GM23338 (cell line): ENCODE results near the gene NUDT5.

Experiments
- CREB1 ChIP-seq: fragments of 250-450 bp; sonication (Bioruptor Pico); IDR thresholded peaks from 2 replicates; pipeline ENCODE4 v1.5.0; 2020; ENCODE audit warnings: low read depth, mild to moderate bottlenecking, moderate library complexity
- CTCF ChIP-seq, 2 experiments: fragments of 200-600 bp in 1 of 2; sonication (generic) in 1 of 2; conservative IDR thresholded peaks; 2 replicates each; pipeline versions ENCODE4 v1.5.1 to v1.6.1; 2016 to 2017; ENCODE audit warnings: antibody characterized with exemption in 2 of 2, low read depth in 2 of 2, mild to moderate bottlenecking in 2 of 2, moderate library complexity in 1 of 2
- ETS1 ChIP-seq: IDR thresholded peaks from 2 replicates; pipeline ENCODE4 v1.6.1; 2016; ENCODE audit warnings: antibody characterized with exemption
- EZH2 ChIP-seq: fragments of 200-600 bp; sonication (generic); IDR thresholded peaks from one replicate; pipeline ENCODE4 v1.8.0; 2017; ENCODE audit warnings: antibody characterized with exemption, mild to moderate bottlenecking, low read depth; ENCODE audit not compliant: unreplicated experiment
- EZH2phosphoT487 ChIP-seq: fragments of 200-600 bp; sonication (generic); IDR thresholded peaks from one replicate; pipeline ENCODE4 v1.8.1; 2018; ENCODE audit warnings: antibody characterized with exemption; ENCODE audit not compliant: unreplicated experiment
- JUNB ChIP-seq: IDR thresholded peaks from one replicate; pipeline ENCODE4 v1.6.1; 2016; ENCODE audit warnings: antibody characterized with exemption; ENCODE audit not compliant: unreplicated experiment
- NANOG ChIP-seq: IDR thresholded peaks from 2 replicates; pipeline ENCODE4 v1.6.1; 2016; ENCODE audit warnings: antibody characterized with exemption, borderline replicate concordance
- POLR2AphosphoS5 ChIP-seq: IDR thresholded peaks from 2 replicates; pipeline ENCODE4 v1.6.1; 2016; ENCODE audit warnings: antibody characterized with exemption, low read depth
- REST ChIP-seq: IDR thresholded peaks from one replicate; pipeline ENCODE4 v1.6.1; 2018; ENCODE audit warnings: antibody characterized with exemption; ENCODE audit not compliant: unreplicated experiment
- STAT1 ChIP-seq: IDR thresholded peaks from one replicate; pipeline ENCODE4 v1.6.1; 2016; ENCODE audit warnings: antibody characterized with exemption; ENCODE audit not compliant: unreplicated experiment
- ZNF331 ChIP-seq: fragments of 250-450 bp; sonication (Bioruptor Pico); IDR thresholded peaks from 2 replicates; pipeline ENCODE4 v1.5.0; 2020; ENCODE audit warnings: low read depth, mild to moderate bottlenecking, moderate library complexity

- TF ChIP-seq CTCF (conservative IDR thresholded peaks at IDR 0.05; ENCODE audit: low read depth in 2 of 2) = no peak
- TF ChIP-seq NANOG = no peak
- no peak for TF ChIP-seq EZH2
- no peak for TF ChIP-seq JUNB
- no peak for TF ChIP-seq CREB1 (CRISPR knock-in tag)
- TF ChIP-seq EZH2phosphoT487 = no peak
- no peak for TF ChIP-seq STAT1
- TF ChIP-seq ZNF331 (CRISPR knock-in tag) = no peak
- TF ChIP-seq POLR2AphosphoS5 = no peak
- no peak for TF ChIP-seq REST
- no peak for TF ChIP-seq ETS1
Observed at GRCh38 chr10:12187321-12187905, 8.3 kb downstream of the NUDT5 start.
